ENCODE data around the gene IGF1R. TPM values are rescaled to one million over a fixed set of nuclear protein-coding genes. Genes with fewer than 3 reads are reported as not detected.

Gene IGF1R
- total and polyA plus RNA-seq, 2 donors (not counting 3 experiments of a cell fraction or from before 2014, with no cell fraction given): 16.1 to 59.1 TPM

- Histone ChIP-seq H4K20me1 (replicated peaks; ENCODE audit: control insufficient read depth, extremely low read depth, insufficient read depth, low read length) (no peaks in the 10 kb centered on the region), H3K9me3 (replicated peaks; ENCODE audit: control insufficient read depth, insufficient read depth, low read length) (no peaks in the 10 kb centered on the region), H3K79me2 (ENCODE audit: control insufficient read depth, insufficient read depth, low read length) (peaks cover 31% of the 10 kb centered on the region), H3K4me3 (replicated peaks in 1 of 3; ENCODE audit: insufficient read depth in 1 of 3, low read depth in 1 of 3, low read length in 3 of 3) (no peak overlapping the region), H2AFZ (ENCODE audit: low read depth, low read length) (no peak overlapping the region), H3K27me3 (ENCODE audit: control insufficient read depth in 2 of 2, insufficient read depth in 2 of 2, low read length in 2 of 2) (no peaks in the 10 kb centered on the region), H3K36me3 (ENCODE audit: control insufficient read depth in 2 of 2, extremely low read depth in 1 of 2, insufficient read depth in 2 of 2, low read length in 2 of 2) (no peaks in the 10 kb centered on the region), H3K27ac (ENCODE audit: insufficient read depth, low read depth, low read length) (no peak overlapping the region), H3K4me2 (ENCODE audit: insufficient read depth, low read length) (no peak overlapping the region), H3K9me1 (replicated peaks; ENCODE audit: control insufficient read depth, extremely low read depth, insufficient read depth, low read length) (no peaks in the 10 kb centered on the region), H3K4me1 (ENCODE audit: control insufficient read depth, extremely low read depth, insufficient read depth, low read length) (peaks cover 46% of the 10 kb centered on the region), H3K9ac (replicated peaks; ENCODE audit: extremely low read depth, insufficient read depth, low read length) (no peak overlapping the region)
- BruUV-seq (replicated peaks): no TSS peak
- DNase-seq (ENCODE audit: low read depth, low spot score) (no peak), FAIRE-seq (no peak)
- TF ChIP-seq FOS (IDR thresholded peaks at IDR 0.05; ENCODE audit: borderline replicate concordance, insufficient read depth, low read length): no peak
- no peak for TF ChIP-seq POLR2AphosphoS5 (IDR thresholded peaks at IDR 0.05; ENCODE audit: insufficient read depth, low read depth, low read length)
- no peak for TF ChIP-seq MYC (IDR thresholded peaks at IDR 0.05; ENCODE audit: low read depth, low read length)
- TF ChIP-seq GATA2 (IDR thresholded peaks at IDR 0.05; ENCODE audit: insufficient read depth, insufficient read length, low read depth, low read length): no peak
- TF ChIP-seq CTCF (IDR thresholded peaks at IDR 0.05; ENCODE audit: extremely low read depth in 1 of 2, insufficient read depth in 1 of 2, low read depth in 1 of 2, low read length in 2 of 2): no peak
- TF ChIP-seq, protein P1, sequence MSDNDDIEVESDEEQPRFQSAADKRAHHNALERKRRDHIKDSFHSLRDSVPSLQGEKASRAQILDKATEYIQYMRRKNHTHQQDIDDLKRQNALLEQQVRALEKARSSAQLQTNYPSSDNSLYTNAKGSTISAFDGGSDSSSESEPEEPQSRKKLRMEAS (IDR thresholded peaks at IDR 0.05; ENCODE audit: insufficient read depth, insufficient read length): no peak
- TF ChIP-seq EZH2 (IDR thresholded peaks at IDR 0.05; ENCODE audit: borderline replicate concordance, low read depth, low read length, severe bottlenecking): no peak
- no peak for TF ChIP-seq POLR2A (IDR thresholded peaks at IDR 0.05; ENCODE audit: low read depth, low read length)
- TF ChIP-seq JUN (IDR thresholded peaks at IDR 0.05; ENCODE audit: borderline replicate concordance, insufficient read depth, insufficient read length, low read depth): no peak
- intact Hi-C loops (cut with micrococcal nuclease) (no loop called here), dilution Hi-C loops (cut with MboI; ENCODE audit: extremely low pct_ligation_motif_present, low sequenced_read_pairs) (loop anchor here (25.0 kb wide), 1 partner anchor 220 kb away; no protein-coding TSS in a partner anchor)
- POLR2A ChIA-PET: no interaction called here
- CTCF ChIA-PET: interaction anchor here (1.1 to 2.0 kb wide), 3 partner anchors 8 to 184 kb away, joined by 4 to 17 read pairs (median 4); no protein-coding TSS in a partner anchor
Measured at GRCh38 chr15:98667521-98668179, 19.3 kb downstream of the IGF1R start.
